ENCODE data around the gene RSF1.
A peak's percentile ranks its signal among the peaks of the same experiment; 100 is the strongest.
"Not testable (repeated sequence)": the region's sequence is repeated elsewhere in the genome, so short reads cannot be mapped to it uniquely, and the experiment has no call there.

RSF1 gene

DNA sequence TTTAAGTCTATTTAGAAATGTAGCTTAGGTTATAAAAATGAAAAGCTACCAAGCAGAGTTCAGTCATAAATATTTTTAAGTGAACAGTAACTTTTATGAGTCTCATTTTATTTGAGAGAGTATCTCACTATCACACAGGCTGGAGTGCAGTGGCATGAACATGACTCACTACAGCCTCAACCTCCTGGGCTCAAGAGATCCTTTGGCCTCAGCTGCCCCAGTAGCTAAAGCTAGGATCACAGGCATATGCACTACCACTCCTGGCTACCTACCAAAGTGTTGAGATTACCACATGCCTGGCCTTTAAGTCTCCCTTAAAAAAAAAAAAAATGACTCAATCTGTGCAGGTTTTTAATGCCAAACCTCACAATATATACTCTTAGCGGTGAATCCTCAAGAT, 148.3 kb downstream of the RSF1 start:
- DNase-seq = no peak

DNA sequence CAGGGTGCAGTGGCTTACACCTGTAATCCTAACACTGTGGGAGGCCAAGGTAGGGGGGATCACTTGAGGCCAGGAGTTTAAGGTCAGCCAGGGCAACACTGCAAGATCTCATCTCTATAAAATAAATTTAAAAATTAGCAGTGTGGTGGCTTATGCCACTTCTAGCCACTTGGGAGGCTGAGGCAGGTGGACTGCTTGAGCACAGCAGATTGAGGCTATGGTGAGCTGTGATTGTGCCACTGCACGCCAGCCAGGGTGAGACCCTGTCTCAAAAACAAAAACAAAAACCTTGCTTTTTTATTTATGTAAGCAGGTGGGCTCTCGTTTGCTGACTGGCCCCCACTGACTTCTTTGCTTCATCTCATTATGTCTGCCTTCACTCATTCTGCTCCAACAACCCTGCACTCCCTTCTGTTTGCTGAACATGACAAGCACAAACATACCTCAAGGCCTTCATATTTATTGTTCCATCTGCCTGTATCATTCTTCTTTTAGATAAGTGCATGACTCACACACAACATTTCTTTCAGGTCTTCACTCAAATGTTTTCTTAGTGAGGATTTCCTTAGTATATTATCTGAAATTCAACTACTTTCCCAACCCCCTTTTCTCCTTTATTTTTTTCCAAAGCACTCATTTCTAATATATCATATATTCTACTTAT, 150.5 kb downstream of the RSF1 start:
- no peak for DNase-seq

DNA sequence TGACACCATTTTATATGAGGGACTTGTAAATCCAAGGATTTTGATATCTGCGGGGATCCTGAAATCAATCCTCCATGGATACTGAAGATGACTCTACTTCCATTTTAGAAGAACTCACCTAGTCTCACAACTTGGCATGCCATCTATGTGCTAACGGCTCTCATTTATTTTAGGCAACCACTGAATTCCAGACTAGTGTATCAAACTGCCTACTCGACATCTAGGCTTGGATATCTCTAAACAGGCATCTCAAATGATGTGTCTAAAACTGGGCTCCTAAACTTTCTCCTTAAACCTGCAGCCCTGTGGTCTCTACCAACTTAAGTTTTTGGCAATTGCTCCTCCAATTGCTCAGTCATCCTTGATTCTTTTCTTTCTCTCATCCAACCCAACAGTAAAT, 151.8 kb downstream of the RSF1 start:
- no peak for DNase-seq

DNA sequence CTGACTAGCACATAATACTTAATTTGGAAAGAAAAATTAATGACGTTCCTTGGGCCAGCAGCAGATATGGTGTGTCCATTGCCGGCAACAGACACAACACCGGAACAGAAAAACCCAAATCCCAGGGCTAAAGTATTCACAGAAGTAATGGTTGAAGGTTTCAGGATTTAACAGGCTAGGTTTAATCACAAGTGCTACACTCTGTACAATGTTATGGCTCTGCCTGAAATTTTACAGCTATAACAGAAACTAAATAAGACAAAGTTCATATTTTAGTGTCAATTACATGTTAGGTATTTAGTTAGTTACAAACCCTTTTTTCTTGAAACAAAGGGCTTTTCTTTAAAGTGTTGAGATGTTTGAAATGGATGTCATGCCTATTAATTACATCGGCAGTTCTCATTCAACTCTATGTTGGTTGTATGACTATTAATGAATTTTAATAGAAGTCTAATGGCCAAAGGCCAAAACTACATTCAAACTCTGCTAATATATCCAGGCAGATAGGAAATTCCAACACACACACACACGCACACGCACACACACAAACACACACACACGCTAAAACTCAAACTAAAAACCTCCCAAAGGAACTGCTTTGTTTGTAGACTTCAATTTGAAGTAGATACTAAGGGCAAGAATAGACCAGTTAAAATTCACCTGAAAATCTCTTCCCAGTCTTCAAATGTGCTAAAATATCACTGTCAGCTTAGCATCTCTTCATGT, 155.1 kb downstream of the RSF1 start:
- no peak for DNase-seq

DNA sequence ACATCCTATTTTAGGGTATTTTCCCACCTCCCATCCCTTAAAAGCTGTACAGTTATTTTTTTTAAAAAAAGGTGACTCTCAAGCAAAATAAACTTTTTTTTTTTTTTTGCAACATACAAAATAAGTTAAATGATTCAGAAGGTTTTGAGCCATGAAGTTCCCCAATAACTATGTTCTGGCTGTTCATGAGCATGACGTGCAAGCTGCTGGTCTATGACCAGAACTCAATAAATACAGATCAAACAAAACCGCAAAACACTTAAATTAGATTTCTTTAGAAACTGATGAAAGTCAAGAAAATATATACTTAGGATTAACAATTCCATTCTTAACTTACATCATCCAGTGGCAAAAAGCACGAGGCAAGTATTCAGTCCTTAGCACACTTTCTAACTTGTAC, 158.9 kb downstream of the RSF1 start:
- DNase-seq = no peak

DNA sequence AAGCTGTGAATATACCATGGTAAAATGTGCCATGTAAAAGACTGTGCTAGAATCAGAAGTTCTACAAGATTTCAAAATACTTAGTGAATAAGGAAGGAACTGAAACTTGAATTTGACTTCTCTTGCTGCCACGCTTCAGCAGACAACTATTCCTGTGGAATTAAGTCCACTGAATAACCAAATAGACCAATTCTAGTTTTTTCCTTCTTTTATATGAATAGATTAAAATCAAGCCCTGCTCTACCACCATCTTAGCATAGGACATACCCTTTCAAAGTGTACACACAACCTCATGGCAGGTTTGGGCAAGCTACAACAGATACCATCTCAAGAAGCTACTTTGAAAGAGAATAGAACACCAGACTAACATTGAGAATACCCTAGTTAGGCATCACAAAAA, 159.6 kb downstream of the RSF1 start:
- no peak for DNase-seq

DNA sequence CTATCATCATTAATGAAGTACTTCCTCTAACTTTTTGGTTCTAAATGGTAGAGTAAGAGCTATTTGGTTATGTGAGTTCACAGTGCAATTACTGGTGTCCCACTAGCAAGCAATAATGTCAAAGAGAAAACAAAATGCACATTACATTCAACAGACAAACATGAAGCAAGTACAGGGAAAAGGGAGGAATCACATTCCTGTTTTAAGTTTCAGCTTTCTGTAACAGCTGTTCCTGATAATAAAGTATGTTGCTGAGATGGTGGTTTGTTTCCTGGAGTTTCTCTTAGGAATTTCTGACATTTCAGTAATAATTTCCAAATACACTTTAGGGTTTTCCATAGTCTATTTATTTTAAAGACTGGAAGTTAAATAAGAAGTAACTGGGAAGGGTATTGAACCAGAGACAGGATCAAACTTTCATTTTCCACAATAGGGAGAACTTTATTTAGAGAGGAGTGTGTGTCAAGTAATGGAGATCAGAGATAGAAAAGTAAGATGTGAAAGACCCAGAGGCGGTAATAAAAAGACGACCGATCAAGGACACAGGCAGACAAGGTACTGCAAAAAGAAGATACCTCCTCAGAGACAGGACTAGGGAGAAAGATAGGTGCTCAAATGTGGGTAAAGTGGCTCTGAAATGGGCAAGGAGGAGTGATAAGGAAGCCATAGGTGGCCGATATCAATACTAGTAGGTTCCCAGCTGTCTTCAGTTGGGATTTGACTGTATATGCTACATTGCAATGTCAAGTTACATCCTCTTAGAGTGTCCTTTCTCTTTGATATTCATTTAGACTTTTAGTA, 162.1 kb downstream of the RSF1 start:
- no peak for DNase-seq

DNA sequence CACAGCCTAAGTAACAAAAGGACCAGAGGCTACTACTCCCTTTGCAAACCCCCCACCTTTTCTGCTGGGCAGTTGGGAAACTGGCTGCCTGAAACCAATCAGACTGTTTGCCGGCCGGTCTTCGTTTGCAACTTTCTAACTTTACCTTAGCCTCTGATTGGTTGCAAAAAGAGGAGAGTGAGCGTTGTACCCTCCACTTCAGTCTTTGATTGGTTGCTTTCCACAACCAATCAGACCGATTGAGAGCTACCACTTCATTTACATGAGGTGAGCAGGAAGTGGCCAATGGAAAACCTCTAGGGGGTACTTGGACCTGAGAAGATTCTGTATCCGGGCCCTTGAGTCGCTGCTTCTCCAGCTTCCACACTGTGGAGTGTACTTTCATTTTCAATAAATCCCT, 164.2 kb downstream of the RSF1 start:
- no peak for DNase-seq

DNA sequence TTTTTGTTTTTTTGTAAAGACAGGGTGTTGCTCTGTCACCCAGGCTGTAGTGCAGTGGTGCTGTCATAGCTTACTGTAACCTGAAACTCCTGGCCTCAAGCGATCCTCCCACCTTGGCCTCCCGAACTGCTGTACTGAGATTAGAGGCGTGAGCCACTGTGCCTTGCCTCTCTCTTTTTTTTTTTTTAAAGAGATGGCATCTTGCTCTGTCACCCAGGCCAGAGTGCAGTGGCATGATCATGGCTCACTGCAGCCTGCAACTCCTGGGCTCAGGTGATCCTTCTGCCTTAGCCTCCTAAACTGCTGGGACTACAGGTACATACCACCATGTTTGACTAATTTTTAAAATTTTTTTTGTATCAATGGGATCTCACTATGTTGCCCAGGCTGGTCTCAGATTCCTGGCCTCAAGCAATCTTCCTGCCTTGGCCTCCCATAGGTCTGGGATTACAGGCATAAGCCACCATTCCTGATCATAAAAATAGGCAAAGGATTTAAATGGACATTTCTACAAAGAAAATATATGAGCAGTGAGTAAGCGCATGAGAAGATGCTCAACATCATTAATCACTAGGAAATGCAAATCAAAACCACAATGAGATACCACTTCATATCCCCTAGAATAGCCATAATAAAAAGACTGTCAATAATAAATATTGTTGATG, 165.6 kb downstream of the RSF1 start:
- DNase-seq = no peak

DNA sequence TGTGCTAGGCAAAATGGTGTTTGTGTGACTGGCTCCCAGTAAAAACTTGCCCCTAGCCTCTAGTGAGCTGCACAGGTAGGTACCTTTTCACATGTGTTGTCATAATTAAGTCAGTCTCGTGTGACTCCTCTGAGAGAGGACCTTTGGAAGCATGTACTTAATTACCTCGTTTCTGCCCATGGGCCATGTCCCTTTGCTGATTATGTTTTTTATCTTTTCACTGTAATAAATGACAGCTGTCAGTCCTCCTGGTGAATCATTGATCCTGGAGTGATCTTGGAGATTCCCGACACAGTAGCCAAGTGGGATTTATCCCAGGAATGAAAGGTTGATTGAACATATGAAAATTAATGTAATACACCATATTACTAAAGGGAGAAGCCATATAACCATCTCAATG, 170.4 kb downstream of the RSF1 start:
- DNase-seq = no peak

DNA sequence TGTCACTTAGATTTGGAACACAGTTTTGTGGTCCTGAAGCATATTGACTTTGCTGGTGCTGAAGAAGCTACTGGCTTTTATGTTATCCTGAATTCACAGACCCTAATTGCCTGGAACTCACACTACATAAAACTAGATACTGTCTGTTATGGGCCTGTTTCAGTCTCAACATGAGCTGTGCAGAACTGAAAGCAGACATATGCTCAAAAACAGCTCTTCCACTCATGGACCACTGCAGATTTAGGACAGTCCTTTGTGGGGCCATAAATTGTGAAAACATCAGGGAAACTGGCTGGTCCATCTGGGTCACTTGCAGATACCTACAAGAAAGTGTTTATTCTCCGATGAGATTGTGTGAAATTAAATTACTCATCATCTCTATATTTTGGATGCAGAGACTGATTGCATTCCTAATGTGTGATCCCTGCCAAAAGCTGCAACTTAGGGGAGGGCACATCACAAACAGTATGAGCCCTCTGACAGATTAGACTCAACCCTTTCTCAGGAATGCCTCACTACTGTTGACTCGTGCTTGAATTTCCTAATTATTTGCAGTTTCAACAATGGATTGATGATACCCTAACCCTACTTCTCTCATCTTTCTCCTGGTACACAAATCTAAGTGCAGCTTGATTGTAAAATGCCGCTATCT, 172.7 kb downstream of the RSF1 start:
- DNase-seq = no peak

DNA sequence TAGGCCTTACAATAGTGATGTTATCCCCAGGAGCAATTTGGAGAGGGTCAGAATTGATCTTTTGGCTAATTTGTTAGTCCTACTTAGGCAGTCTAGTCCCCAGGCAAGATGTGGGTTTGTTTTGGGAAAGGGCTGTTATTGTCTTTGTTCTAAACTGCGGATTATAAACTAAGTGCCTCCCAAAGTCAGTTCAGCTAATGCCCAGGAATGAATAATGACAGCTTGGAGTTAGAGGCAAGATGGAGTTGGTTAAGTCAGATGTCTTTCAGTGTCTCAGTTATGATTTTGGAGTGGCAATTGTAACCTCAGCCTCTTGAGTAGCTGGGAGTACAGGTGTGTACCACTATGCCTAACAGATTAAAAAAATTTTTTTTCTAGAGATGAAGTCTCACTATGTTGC, 175.6 kb downstream of the RSF1 start:
- no peak for DNase-seq

DNA sequence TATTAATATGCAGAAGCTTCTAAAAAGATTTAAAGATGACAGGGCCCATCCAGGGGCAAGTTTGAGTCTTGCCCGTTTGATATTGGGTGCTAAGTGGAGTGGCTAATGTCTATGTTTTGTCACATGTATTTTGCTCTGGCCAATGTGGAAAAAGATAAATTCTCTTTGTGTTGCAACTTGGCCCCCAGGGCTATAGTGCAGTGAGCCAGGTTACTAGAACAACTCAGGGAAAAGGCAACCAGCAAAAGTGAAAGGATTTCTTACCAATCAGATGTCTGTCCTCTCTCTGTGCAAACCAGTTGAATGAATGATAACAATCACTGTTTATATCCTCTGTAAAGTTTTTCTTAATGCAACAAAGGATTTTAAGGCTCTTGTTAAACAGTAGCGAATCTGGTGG, 178.3 kb downstream of the RSF1 start:
- DNase-seq = no peak

DNA sequence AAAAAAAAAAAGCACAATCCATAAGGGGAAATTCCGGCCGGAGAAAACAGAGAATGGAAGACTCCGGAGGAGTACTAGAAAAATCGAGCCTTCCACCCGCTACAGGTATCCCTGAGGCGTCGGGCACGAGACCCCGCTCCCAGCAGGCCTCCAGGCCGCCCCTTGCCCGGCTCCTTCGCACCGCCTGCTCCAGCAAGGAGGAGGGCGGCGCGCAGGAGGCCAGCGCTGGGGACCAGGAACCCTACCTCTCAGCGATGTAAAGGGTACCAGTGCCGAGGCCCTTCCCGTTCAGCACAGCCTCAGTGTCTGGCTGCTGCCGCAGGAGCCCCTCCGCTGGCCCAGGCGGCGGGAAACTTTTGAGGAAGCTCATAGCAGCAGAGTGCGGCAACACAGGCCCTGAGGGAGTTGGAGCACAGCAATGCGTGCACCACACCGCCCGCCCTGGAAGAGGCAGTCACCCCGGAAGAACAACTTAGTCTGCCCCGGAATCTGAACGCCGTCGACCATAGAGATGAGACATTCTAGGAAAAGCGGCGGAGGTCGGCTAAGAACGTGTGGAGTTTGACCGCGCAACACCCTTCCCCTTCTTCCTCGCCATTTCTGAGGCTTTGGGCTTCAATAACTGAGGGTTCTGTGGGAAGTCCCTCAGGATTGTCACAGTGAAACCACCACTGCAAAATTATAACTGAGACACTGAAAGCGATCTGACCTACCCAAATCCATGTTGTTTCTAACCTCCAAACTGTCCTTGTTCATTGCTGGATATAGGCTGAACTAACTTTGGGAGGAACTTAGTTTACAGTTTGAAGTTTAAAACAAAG, 183.0 kb downstream of the RSF1 start, which contains the start of gene CLNS1A:
Gene CLNS1A (minus strand): TSS at position 450 of the 821 bp plus-strand sequence. CDS start 80 bp downstream, at position 370.
- peak; percentile 73 for DNase-seq

DNA sequence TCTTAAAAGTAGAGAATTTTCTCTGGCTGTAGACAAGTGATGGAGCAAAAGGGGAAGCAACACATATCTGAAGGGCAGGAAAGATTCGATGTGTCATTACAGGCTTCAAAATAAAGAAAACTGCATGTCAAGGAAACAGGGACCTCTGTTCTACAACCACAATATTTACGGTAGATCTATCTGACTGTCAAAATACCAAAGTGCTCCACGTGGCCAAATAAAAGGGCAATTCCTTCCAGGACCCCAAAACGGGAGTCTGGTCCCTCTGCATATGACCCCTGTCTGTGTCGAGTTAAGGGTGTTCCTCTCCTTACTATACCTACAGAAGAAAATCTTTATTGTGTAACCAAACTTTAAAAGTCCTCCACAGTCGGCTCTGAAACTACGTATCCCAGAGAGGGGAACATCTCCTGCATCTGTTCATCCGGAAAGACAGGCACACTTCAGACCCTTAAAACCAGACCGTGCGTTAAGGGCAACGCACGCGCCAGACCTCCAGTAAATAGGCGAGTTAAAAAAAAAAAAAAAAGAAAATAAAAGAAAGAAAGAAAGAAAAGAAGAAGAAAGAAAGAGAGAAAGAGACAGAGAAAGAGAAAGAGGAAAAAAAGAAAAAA, 183.7 kb downstream of the RSF1 start:
- DNase-seq = no peak

DNA sequence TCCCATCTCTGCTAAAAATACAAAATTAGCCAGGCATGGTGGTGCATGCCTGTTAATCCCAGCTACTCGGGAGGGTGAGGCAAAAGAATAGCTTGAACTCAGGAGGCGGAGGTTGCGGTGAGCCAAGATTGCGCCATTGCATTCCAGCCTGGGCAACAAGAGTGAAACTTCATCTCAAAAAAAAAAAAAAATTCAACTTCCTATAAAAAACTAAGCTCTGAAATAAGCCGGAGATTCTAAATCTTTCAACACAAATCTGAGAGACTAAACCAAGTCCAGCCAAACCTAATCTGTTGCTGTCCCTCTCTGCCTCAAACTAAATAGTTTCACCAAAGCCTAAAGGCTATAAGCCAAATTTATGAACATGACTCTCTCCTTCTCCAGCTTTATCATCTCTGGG, 186.6 kb downstream of the RSF1 start:
- not testable (repeated sequence) for DNase-seq

DNA sequence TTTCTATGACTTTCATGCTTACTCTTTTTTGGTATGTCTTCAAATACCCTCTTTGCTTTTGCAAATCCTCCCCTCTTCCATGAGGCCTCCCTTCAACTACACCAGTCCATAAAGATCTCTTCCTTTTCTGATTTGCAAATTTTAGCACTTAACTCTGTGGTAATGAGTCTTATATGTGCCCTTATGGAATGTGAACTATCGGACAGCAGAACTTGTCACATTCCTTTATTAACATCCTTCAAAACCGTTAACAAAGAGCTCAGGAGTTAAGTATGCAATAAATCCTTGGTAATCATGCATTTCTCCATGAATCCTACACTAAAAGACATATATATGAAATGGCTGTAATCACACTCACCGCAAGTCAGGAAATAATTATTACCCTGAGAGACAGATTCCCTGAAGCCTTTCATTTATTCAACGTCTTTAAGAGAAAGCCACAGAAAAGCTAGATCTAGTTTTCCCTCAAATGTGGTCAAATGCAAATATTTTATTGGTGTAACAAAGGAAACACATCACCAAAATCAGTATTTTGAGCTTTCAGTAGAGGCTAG, 190.3 kb downstream of the RSF1 start:
- no peak for DNase-seq

DNA sequence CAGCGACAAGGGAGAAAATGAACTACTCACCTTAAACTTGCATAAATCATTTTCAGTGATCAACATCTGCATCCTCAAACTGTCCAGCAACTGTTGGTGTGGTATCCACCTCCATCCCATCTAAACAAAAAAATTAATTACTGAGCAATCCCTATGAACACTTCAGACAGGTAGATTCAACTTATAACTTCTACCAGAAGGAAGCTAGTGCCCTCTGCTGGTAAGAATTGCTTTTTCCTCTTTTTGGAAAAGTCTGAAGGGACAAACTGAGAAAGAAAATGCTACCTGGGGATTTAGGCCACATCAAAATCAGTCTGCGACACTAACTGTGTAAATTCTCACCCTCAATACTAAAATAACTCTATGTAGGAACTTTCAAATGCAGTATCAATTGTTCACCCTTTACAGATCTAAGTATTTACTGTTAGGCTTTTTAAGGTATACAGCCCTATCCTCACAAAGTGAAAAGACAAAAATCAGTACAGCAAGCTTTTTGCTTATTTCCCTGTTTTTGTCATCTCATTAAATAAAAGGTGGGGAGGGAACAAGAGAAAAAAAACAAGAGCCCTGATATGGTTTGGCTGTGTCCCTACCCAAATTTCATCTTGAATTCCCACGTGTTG, 200.8 kb downstream of the RSF1 start:
- DNase-seq = no peak

DNA sequence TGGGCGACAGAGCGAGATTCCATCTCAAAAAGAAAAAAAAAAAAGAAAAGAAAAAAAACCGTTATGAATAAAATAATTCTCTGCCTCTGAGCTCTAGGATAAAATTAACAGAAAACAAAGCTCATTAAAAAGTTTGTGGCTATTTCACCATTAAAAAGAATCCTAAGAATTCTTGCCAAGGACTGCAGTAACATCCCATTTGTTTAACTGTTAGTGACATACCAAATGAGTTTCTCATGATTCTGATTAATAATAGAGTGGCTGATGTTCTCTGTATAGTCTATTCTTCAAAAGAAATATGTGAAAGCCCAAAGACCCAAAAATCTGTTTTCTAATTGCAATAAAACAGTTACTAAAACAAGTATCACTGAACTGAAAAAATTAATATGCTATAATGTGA, 202.6 kb downstream of the RSF1 start:
- no peak for DNase-seq

DNA sequence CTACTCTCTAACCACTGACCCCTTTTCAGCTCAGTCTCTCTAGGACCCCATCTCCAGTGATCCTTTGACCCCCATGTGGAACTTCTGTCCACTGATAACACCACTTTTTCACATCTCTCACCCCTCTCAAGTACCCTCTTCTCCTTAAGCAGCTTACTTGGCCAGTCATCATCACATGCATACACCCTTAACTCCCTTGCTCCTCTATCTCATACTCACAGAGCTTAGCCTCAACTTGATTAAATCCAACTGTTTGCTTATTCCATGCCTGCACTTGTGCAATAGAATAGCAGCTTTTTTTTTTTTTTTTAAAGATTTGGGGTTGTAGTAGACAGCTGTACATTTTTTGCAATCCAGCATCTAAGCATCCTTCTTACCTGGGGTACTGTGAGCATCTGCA, 208.6 kb downstream of the RSF1 start:
- no peak for DNase-seq
